GM18870 (cell line): ENCODE measurements around the gene GRIK4.

ENCODE experiments used
- ATAC-seq: cut with Tn5 transposase; IDR thresholded peaks from one replicate; pipeline ENCODE4 v1.9.1; 2021; ENCODE audit warnings: moderate library complexity; ENCODE audit not compliant: unreplicated experiment

Gene GRIK4

DNA sequence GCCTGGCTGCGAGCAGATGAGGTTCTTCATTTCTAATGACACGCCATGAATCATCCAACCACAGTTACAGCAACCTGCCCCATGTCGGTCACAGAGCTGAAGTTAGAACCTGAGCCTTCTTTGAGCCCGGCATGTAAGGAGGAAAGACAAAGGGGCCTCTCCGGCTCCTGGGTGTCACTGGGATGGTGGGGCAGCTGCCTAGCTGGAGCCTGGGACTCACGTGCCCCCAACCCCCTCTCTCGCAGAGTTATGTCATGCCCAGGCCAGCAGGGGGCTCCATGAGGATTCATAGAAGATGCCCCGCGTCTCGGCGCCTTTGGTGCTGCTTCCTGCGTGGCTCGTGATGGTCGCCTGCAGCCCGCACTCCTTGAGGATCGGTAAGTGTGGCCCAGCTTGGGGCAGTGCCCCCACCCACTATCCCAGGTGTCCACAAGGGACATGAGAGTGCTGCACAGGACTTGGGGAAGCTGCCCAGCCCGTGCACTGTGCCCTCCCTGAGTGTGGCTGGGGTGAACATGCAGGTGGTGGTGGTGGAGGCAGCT, 148.5 kb downstream of the GRIK4 start:
- no peak for ATAC-seq

DNA sequence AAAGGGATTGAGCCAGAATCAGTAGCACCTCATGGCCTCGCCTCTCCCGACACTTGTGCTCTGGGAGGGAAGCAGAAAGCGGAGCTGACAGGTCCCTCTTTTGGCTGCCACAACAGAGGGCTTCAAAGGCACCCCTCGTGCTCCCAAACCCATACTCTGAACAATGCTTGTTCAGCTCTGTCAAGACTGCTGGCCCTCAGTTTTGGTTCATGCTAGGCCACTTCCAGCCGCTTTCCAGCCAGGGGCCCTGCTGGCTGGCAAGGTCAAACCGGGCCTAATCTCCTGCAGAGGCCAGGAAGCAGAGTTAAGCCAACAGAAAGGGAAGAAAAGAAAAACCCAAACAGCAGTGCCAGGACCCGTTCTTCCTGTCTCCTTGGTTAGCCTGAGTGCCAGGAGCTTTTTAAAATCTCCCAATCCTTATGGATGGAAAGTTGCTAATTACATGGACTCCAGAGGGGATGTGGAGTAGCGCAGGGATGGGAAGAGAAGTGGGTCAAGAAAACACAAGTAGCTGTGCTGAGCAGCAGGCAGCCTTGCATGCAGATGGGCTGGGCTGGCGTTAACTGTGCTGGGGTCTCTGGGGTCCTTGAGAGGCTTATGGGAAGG, 150.6 kb downstream of the GRIK4 start:
- ATAC-seq: no peak

DNA sequence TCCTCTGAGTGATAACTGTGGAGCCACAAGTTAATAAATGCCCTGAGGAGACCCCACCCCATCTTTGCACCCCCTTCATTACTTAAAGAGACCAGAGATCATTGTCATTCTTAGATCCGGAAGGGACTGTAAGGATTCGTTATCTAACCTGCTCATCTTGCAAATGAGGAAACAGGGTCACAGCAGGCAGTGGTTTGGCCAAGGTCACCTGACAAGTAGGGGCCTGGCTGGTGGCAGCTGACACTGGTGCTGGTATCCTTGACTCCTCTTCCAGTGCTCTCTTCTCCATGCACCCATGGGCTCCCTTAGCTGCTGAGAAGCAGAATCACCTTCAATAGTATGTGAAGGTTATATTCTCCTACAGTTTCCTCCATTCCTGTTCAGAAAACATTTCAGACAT, 151.6 kb downstream of the GRIK4 start:
- ATAC-seq: no peak

GRCh38 chr11:120666121-120666639, 154.6 kb downstream of the GRIK4 start:
- ATAC-seq: no peak

DNA sequence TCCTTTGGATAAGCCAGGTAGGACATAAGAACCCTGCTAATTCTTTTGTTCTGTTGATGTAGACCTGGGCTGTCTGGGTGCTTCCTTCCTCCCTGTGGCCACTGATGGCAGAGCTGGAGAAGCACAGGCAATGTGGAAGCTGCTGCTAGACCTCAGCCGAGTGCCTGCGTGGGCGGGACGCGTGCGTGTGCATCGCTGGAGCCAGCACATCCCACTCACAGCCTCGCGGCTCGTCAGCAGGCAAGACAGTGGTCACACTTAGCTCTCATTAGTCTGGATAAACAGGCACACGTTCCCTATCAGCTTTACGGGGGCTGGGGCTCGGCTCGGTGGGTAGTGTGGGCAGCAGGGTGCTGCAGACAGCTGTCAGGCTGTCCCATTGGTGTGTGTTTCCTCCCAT, 155.7 kb downstream of the GRIK4 start:
- no peak for ATAC-seq

DNA sequence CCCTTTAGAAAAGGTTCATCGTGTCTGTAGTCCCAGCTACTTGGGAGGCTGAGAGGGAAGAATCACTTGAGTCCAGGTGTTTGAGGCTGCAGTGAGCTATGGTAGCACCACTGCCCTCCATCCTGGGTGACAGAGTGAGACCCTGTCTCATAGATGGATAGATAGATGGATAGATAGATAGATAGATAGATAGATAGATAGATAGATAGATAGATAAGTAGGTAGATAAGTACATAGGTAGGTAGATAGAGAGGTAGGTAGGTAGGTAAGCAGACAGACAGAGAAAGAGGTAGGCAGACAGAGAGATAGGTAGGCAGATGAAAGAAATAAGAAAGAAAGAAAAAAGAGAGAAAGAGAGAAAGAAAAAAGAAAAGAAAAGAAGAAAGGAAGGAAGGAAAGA, 156.4 kb downstream of the GRIK4 start:
- no peak for ATAC-seq

DNA sequence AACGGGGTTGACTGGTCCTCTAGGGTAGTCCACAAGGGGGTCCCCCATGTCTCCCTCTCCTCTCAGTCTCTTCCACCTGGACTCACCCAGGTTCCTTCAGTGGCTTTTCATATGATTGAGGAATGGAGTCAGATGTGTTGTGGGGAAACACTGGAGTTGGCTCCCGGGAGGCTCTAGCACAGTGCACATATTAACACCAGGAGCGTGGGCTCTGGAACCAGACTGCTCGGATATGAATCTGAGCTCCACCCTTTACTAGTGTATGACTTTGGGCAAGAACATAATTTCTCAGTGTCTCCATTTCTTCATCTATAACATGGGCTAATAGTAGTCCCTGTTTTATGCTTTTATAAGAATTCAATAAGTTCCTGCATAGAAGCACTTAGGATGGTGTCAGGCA, 157.0 kb downstream of the GRIK4 start:
- ATAC-seq: no peak

- ATAC-seq: no peak
These were observed 163.0 kb downstream of the GRIK4 start for GRCh38 chr11:120674542-120674941.

- no peak for ATAC-seq
These were observed 163.6 kb downstream of the GRIK4 start for GRCh38 chr11:120675171-120675570.

GRCh38 chr11:120676991-120677390, 165.4 kb downstream of the GRIK4 start:
- ATAC-seq: no peak

DNA sequence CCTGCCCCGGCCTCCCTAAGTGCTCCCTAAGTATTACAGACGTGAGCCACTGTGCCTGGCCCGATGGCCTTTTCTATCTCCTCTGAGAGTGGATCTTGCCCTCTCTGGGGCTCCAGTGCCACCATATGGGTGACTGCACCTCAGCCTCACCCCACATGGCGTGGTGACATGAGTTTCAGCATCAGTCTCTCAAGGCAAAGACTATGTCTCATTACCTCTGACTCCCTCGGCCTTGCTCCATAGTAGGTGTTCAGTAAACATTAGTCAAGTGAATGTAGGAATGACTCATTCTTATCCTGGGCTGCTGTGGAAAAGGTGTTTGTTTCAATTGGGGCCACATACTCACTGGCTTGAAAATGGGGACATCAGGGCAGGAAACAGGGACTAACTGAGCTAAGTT, 168.8 kb downstream of the GRIK4 start:
- no peak for ATAC-seq

GRCh38 chr11:120681434-120682331, 170.1 kb downstream of the GRIK4 start:
- ATAC-seq: no peak

- no peak for ATAC-seq
These were observed 170.7 kb downstream of the GRIK4 start for GRCh38 chr11:120682332-120682649.

DNA sequence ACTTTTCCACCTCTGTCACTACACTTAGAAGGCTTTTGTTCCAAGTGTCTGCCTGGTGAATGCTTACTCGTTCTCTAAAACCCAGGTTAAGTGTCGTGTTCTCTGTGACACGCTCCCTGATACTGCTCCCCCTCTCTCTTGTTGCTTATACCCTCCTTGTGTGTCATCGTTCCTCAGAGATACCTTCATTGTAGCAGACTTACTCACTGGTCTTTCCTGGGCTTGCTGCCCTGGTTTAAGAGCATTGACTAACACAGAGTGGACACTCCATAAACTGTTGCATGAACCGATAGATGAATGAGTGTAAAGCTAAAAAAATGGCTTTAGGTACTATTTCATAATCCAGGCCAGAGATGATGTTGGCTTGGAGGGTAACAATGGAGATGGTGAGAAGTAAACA, 171.3 kb downstream of the GRIK4 start:
- ATAC-seq: no peak

GRCh38 chr11:120686516-120686915, 175.0 kb downstream of the GRIK4 start:
- no peak for ATAC-seq

DNA sequence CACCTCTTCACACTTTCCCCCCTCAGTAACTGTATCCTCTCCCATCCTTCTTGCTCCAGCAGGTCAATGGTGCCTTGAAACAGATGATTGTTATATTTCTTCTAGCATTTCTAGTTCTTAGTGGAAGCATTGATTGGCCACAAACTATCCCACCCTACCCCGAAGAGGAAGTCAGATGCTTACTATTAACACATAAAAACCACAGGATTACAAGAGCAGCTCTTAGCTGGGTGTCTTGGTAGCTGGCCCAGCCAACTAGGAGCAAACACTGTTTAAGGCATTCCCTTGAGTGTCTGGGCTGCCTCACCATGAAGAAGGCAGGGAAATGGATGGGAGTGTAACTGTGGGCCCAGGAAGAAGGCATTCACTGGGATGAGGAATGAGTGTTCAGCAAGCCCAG, 176.6 kb downstream of the GRIK4 start:
- ATAC-seq: no peak

DNA sequence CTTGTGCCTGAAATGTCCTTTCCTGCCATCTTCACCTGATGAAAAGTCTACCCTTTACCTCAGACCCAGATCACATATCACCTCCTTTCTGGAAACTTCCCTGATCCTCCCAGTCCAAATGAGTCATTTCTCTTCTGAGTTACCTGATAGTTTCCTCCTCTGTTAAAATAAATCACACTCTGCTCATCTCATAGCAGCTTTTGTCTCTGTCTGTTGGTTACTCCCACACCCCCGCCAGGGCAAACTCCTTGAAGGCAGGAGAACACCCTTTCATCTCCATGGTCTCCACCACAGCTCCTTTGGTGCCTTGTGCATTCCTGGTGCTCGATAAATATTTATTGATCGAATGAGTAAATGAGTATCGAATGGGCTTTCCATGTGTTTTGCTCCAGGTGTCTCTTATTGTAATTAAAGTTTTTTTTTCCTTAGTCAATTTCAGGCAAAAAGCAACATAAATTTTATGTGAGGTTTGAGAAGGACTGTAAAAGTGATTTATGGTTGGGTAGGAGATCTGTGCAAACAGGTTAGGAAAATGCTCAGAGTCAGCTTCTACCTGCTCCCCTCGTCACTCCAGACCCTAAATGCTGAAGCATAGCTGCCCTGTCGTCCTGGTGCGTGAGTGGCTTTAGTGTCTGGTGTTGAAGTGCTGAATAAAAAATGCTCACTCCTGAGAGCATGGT, 178.2 kb downstream of the GRIK4 start:
- no peak for ATAC-seq

GRCh38 chr11:120690406-120690805, 178.9 kb downstream of the GRIK4 start:
- ATAC-seq: no peak

GRCh38 chr11:120694726-120695125, 183.2 kb downstream of the GRIK4 start:
- no peak for ATAC-seq

- ATAC-seq: no peak
These were observed 183.9 kb downstream of the GRIK4 start for GRCh38 chr11:120695426-120695825.

DNA sequence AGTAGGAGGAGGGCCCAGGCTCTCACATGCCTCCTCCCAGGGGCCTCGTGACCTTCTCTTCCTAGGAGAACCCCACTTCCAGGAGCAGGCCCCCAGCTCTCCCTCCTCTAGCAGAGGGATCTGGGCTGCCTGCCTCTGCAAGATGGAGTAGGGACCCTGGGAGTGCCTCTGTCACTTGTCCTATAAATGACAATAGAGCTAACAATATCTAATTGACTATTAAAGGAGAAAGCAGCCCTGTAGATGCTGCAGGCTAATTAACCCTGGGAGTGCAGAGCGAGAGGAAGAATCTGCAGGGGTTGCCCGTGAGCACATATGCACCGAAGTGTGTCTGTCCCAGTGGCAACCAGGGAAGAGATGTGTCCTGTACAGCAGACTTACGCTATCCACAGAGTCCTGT, 184.4 kb downstream of the GRIK4 start:
- no peak for ATAC-seq
